Stimulated activated CD4-positive, alpha-beta T cell treated with anti-CD3 and anti-CD28 coated beads, Interleukin-15, amount 100 ng/mL, for 1 hour (primary cell): ENCODE measurements around the gene CD34.

Experiments used
- DNase-seq, 2 donors: peaks; one replicate each; pipeline ENCODE4 v3.0.0-alpha.2; 2020; ENCODE audit warnings: low read depth in 1 of 2, low spot score in 1 of 2

Gene CD34

DNA sequence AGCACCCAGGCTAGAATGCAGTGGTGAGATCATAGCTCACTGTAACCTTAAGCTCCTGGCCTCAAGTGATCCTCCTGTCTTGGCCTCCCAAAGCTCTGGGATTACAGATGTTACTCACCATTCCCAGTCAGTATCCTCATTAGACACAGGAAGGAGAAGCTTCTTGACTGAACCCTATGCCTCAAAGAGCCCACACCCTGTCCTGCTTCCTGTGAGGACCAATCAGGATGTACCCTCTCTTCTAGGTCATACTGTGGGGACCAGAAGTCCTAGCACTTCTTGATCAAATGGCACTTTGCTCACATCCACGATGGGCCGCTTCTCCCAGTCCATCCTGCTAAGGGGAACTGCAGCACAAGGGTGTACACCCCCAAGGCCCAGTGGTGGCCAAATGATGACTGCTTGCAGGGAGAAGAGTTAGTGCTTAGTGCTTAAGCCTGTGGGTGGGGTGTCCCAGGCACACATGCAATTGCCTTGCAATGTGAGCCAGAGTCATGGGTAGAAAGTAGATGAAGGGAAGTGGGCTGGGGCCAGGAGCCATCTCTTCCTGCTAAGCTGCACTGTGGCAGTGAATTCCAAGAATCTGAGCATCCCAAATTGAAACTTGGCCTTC is 9.8 kb downstream of the CD34 start:
- no peak for DNase-seq

DNA sequence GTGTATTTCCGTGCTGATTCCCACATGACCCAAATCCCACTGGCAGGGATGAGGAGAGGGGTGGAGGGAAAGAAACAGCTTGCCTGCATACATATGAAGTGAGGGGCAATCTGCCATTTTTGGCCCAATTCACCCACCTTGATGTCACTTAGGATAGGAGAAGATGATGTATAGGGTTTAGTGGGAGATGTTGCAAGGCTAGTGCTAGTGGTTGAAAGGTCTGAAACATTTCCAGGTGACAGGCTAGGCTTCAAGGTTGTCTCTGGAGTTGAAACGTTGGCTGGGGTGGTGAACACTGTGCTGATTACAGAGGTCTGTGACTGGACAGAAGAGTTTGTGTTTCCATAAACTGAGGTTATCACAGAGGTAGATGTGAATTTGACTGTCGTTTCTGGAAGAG is 12.1 kb downstream of the CD34 start:
- no peak for DNase-seq

- DNase-seq: no peak
Measured at GRCh38 chr1:207898260-207898659, 12.7 kb downstream of the CD34 start.

DNA sequence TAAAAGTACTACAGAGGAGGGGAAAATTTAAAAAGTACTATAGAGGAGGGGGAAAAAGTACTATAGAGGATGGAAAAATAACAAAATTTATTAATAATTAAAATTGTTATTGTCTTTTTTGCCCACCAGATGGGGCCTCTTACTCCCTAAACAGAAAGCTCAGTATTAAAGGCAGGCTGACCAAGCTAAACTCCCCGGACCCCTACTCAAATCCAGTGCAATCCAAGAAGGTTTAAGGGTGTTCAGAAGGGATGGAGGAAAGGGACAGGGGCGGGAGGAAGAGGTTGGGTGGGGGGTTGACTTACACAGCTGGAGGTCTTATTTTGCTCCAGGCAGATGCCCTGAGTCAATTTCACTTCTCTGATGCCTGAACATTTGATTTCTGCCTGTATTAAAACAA is 13.7 kb downstream of the CD34 start:
- DNase-seq: no peak

GRCh38 chr1:207896547-207896946 is 14.4 kb downstream of the CD34 start:
- no peak for DNase-seq

- no peak for DNase-seq
Measured at GRCh38 chr1:207894704-207895103, 16.2 kb downstream of the CD34 start.

DNA sequence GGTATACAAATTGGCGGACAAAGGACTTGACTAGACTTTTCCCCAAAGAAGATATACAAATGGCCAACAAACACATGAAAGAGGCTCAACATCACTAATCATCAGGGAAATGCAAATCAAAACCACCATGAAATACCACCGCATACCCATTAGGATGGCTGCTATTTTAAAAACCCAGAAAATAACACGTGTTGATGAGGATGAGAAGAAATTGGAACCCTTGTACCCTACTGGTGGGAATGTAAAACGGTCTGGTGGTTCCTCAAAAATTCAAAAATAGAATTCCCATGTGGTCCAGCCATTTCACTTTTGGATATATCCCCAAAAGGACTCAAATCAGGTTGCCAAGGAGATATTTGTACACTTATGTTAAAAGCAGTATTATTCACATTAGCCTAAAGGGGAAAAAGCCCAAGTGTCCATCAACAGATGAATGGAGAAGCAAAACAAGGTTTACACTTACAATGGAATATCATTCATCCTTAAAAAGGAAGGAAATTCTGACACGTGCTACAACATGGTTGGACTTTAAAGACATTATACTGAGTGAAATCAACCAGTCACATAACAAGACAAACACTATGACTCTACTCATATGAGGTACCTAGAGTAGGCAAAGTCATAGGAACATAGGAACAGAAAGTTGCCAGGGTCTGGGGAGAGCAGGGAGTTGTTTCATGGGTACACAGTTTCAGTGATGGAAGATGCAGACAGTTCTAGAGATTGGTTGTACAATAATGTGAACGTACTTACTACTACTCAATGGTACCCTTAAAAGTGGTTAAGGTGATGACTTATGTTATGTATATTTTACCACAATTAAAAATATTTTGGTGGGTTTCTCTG is 17.0 kb downstream of the CD34 start:
- DNase-seq: no peak

DNA sequence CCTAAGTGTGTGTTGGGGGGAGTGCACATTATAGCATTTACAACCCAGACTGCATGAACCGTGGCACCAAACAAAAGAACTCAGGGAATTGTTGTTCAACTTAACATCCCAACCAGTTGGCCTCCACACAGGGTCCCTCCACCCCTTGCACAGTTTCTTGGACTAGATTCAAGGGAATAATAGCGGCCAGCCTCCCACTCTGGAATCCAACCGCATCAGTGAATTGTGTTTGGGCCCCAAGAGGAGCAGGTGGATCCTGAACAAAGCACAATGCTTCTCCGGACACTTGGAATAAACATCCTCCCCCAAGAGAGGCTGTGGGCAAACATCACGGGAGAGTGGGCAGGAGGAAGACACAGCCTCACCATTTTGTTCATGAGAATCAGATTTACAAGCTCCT is 18.2 kb downstream of the CD34 start:
- DNase-seq: no peak

DNA sequence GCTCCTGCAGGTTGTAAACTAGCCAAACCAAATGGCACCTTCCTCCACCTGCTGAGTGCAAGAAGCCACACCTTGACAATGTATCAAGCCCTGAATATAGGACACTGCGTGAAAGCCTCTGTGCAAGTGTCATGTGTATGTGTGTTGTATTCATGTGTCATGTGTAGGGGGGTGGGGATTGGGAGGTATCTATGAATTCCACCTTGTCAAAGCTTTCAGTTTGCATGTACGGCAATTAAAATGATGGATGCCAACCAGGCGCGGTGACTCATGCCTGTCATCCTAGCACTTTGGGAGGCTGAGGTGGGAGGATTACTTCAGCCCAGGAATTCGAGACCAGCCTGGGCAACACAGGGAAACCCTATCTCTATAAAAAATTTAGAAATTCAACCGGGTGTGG is 19.8 kb downstream of the CD34 start:
- no peak for DNase-seq

GRCh38 chr1:207890136-207890738 is 20.7 kb downstream of the CD34 start:
- DNase-seq: no peak

GRCh38 chr1:207888652-207889051 is 22.3 kb downstream of the CD34 start:
- no peak for DNase-seq

GRCh38 chr1:207887542-207888201 is 23.3 kb downstream of the CD34 start:
- no peak for DNase-seq

- no peak for DNase-seq
Measured at GRCh38 chr1:207886227-207886626, 24.7 kb downstream of the CD34 start.

- peak in 1 of 2 donors; percentile 40 for DNase-seq
Measured at GRCh38 chr1:207885129-207886032, 25.5 kb downstream of the CD34 start.

GRCh38 chr1:207884266-207885029 is 26.5 kb downstream of the CD34 start:
- DNase-seq: no peak

- DNase-seq: no peak
Measured at GRCh38 chr1:207883660-207884250, 27.2 kb downstream of the CD34 start.

GRCh38 chr1:207883104-207883651 is 27.7 kb downstream of the CD34 start:
- no peak for DNase-seq

GRCh38 chr1:207882692-207883091 is 28.2 kb downstream of the CD34 start:
- DNase-seq: no peak

- DNase-seq: no peak
Measured at GRCh38 chr1:207878939-207879338, 32.0 kb downstream of the CD34 start.
